ENCODE measurements around the gene FIG4.
"Not testable (repeated sequence)": the region's sequence is repeated elsewhere in the genome, so short reads cannot be mapped to it uniquely, and the experiment has no call there.

The FIG4 gene

GRCh38 chr6:109722564-109723254, 31.6 kb downstream of the FIG4 start:
- DNase-seq (ENCODE audit: low read depth), result no peak
- H3K4me3 ChIP-seq (ENCODE audit: control insufficient read depth, low read depth, low read length), result no peak overlapping the region
- no peak for TF ChIP-seq CTCF (IDR thresholded peaks at IDR 0.05; ENCODE audit: control insufficient read depth, insufficient read depth, low read depth, low read length, missing control alignments)

GRCh38 chr6:109725250-109725649, 34.2 kb downstream of the FIG4 start:
- H3K4me3 ChIP-seq (ENCODE audit: control insufficient read depth, low read depth, low read length); DNase-seq (ENCODE audit: low read depth): not testable (repeated sequence)

GRCh38 chr6:109736273-109737025, 45.4 kb downstream of the FIG4 start:
- no peak for DNase-seq (ENCODE audit: low read depth)
- H3K4me3 ChIP-seq (ENCODE audit: control insufficient read depth, low read depth, low read length), result no peak overlapping the region
- TF ChIP-seq CTCF (IDR thresholded peaks at IDR 0.05; ENCODE audit: control insufficient read depth, insufficient read depth, low read depth, low read length, missing control alignments), result no peak

GRCh38 chr6:109738255-109738654, 47.2 kb downstream of the FIG4 start:
- DNase-seq (ENCODE audit: low read depth), result no peak
- no peak for TF ChIP-seq CTCF (IDR thresholded peaks at IDR 0.05; ENCODE audit: control insufficient read depth, insufficient read depth, low read depth, low read length, missing control alignments)
- no peak overlapping the region for H3K4me3 ChIP-seq (ENCODE audit: control insufficient read depth, low read depth, low read length)

GRCh38 chr6:109738667-109739066, 47.6 kb downstream of the FIG4 start:
- TF ChIP-seq CTCF (IDR thresholded peaks at IDR 0.05; ENCODE audit: control insufficient read depth, insufficient read depth, low read depth, low read length, missing control alignments), result no peak
- DNase-seq (ENCODE audit: low read depth), result no peak
- H3K4me3 ChIP-seq (ENCODE audit: control insufficient read depth, low read depth, low read length), result no peak overlapping the region

GRCh38 chr6:109739686-109740085, 48.6 kb downstream of the FIG4 start:
- no peak for DNase-seq (ENCODE audit: low read depth)
- TF ChIP-seq CTCF (IDR thresholded peaks at IDR 0.05; ENCODE audit: control insufficient read depth, insufficient read depth, low read depth, low read length, missing control alignments), result no peak
- H3K4me3 ChIP-seq (ENCODE audit: control insufficient read depth, low read depth, low read length), result no peak overlapping the region

- H3K4me3 ChIP-seq (ENCODE audit: control insufficient read depth, low read depth, low read length), result no peak overlapping the region
- no peak for TF ChIP-seq CTCF (IDR thresholded peaks at IDR 0.05; ENCODE audit: control insufficient read depth, insufficient read depth, low read depth, low read length, missing control alignments)
- DNase-seq (ENCODE audit: low read depth), result no peak
Measured at GRCh38 chr6:109740787-109741186, 49.7 kb downstream of the FIG4 start.
